Measurements from ENCODE around the gene PPP3CA.

DNA sequence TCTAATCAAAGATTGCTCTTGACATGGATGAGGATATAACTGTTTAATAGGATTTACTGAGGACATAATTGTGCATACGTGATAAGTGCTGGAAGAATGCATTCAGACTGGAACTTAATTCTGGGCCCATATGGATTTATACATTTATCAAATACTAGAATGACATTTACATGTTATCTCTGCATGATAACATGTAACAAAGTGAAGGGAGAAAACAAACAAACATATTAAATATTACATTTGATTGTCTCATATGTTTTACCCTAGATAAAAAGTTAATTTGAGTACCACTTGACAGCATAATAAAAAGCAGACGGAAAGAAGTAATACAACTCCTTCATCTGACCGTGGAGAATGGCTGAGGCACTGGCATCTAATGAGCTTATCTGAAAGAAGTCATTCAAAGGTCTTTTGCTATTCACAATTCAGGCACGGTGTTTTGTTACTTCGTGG is 297.8 kb downstream of the PPP3CA start:
- no peak for TF ChIP-seq YY1 (IDR thresholded peaks at IDR 0.05; ENCODE audit: insufficient read depth, insufficient replicate concordance, low read depth, low read length)
- TF ChIP-seq IRF2 (CRISPR knock-in tag; IDR thresholded peaks at IDR 0.05): no peak
- no peak for TF ChIP-seq NFE2L2 (IDR thresholded peaks at IDR 0.05; ENCODE audit: low read length)
- TF ChIP-seq ZNF317 (CRISPR knock-in tag; IDR thresholded peaks at IDR 0.05): no peak
- TF ChIP-seq POLR2A (IDR thresholded peaks at IDR 0.05; ENCODE audit: insufficient read depth in 1 of 2, low read depth in 2 of 2, low read length in 2 of 2): no peak
- TF ChIP-seq, protein P1, sequence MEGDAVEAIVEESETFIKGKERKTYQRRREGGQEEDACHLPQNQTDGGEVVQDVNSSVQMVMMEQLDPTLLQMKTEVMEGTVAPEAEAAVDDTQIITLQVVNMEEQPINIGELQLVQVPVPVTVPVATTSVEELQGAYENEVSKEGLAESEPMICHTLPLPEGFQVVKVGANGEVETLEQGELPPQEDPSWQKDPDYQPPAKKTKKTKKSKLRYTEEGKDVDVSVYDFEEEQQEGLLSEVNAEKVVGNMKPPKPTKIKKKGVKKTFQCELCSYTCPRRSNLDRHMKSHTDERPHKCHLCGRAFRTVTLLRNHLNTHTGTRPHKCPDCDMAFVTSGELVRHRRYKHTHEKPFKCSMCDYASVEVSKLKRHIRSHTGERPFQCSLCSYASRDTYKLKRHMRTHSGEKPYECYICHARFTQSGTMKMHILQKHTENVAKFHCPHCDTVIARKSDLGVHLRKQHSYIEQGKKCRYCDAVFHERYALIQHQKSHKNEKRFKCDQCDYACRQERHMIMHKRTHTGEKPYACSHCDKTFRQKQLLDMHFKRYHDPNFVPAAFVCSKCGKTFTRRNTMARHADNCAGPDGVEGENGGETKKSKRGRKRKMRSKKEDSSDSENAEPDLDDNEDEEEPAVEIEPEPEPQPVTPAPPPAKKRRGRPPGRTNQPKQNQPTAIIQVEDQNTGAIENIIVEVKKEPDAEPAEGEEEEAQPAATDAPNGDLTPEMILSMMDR (CRISPR knock-in tag; IDR thresholded peaks at IDR 0.05): no peak
